Peyer's patch (tissue), 4 donors: ENCODE data around the gene CNFN. TPM values are rescaled to one million over a fixed set of nuclear protein-coding genes. Genes with fewer than 3 reads are reported as not detected.

Experiments
- DNase-seq, 3 donors: peaks; one replicate each; pipeline ENCODE4 v3.0.0-alpha.2; 2017 to 2019
- H3K27ac ChIP-seq, 4 donors: fragments of 200-600 bp; sonication (generic); one replicate each; pipeline ENCODE4 v1.5.1; 2016 to 2019
- H3K27me3 ChIP-seq, 2 donors: fragments of 200-600 bp; sonication (generic); one replicate each; pipeline ENCODE4 v1.5.1; 2019
- H3K36me3 ChIP-seq, 3 donors: fragments of 200-600 bp; sonication (generic); one replicate each; pipeline ENCODE4 v1.5.1; 2016 to 2019
- H3K4me1 ChIP-seq, 4 donors: fragments of 200-600 bp; sonication (generic); one replicate each; pipeline ENCODE4 v1.5.1; 2016 to 2019
- H3K4me3 ChIP-seq, 4 donors: fragments of 200-600 bp; sonication (generic); 1 replicate in 3 of 4; 2 replicates in 1 of 4; pipeline ENCODE4 v1.5.1; 2016 to 2019; ENCODE audit warnings: mild to moderate bottlenecking in 1 of 4
- H3K9me3 ChIP-seq, 4 donors: fragments of 200-600 bp; sonication (generic); one replicate each; pipeline ENCODE4 v1.5.1; 2016 to 2019; ENCODE audit warnings: mild to moderate bottlenecking in 1 of 4
- CTCF ChIP-seq, 6 experiments: fragments of 450-650 bp in 4 of 6; fragments of 200-600 bp in 2 of 6; sonication (generic) in 1 of 6; IDR thresholded peaks; one replicate each; pipeline ENCODE4 v1.5.1; 2017 to 2019; ENCODE audit warnings: antibody characterized with exemption in 6 of 6, mild to moderate bottlenecking in 3 of 6, moderate library complexity in 1 of 6
- POLR2A ChIP-seq, 2 donors: fragments of 450-650 bp; IDR thresholded peaks; one replicate each; pipeline ENCODE4 v1.5.1; 2017; ENCODE audit warnings: antibody characterized with exemption in 2 of 2, mild to moderate bottlenecking in 2 of 2, moderate library complexity in 2 of 2
- total RNA-seq, 4 donors: library from RNA; depleted of rRNA; stranded (reverse); fragments of >200 nt; gene quantifications; one replicate each; pipeline ENCODE4 v1.1.0, GENCODE V29; 2016

CNFN gene
- total RNA-seq, 4 donors from 2014 or later, result 3.8 TPM; not detected in 3

- no peak overlapping the region for H3K27ac ChIP-seq
- DNase-seq, result no peak
These were observed 19.4 kb downstream of the CNFN start for GRCh38 chr19:42370626-42371175.

GRCh38 chr19:42370068-42370520 is 20.0 kb downstream of the CNFN start:
- no peak for TF ChIP-seq CTCF (IDR thresholded peaks at IDR 0.05)
- H3K27ac ChIP-seq, result no peak overlapping the region
- no peak for DNase-seq
- H3K4me1 ChIP-seq, result no peaks in the 10 kb centered on the region
- H3K27me3 ChIP-seq, result no peaks in the 10 kb centered on the region
- no peaks in the 10 kb centered on the region for H3K9me3 ChIP-seq
- no peak overlapping the region for H3K4me3 ChIP-seq
- peaks cover 0 to 3% (median 0%) of the 10 kb centered on the region in 3 donors for H3K36me3 ChIP-seq

More at GRCh38 chr19:42370626-42371175, 19.4 kb downstream of the CNFN start:
- no peak overlapping the region for H3K4me3 ChIP-seq
- no peaks in the 10 kb centered on the region for H3K9me3 ChIP-seq
- peaks cover 0 to 6% (median 0%) of the 10 kb centered on the region in 3 donors for H3K36me3 ChIP-seq
- TF ChIP-seq CTCF (IDR thresholded peaks at IDR 0.05) (no peak), POLR2A (IDR thresholded peaks at IDR 0.05) (no peak)
- no peaks in the 10 kb centered on the region for H3K27me3 ChIP-seq
- H3K4me1 ChIP-seq, result no peaks in the 10 kb centered on the region

GRCh38 chr19:42369433-42370067 is 20.5 kb downstream of the CNFN start:
- TF ChIP-seq POLR2A (IDR thresholded peaks at IDR 0.05), result no peak
- DNase-seq, result no peak
- Histone ChIP-seq H3K4me1 (peaks cover 0 to 5% (median 0%) of the 10 kb centered on the region in 4 donors), H3K4me3 (no peak overlapping the region), H3K9me3 (no peaks in the 10 kb centered on the region), H3K27ac (no peak overlapping the region), H3K36me3 (peaks cover 0 to 3% (median 0%) of the 10 kb centered on the region in 3 donors), H3K27me3 (no peaks in the 10 kb centered on the region)

GRCh38 chr19:42368765-42369164 is 21.3 kb downstream of the CNFN start:
- Histone ChIP-seq H3K27me3 (no peaks in the 10 kb centered on the region), H3K27ac (no peak overlapping the region), H3K36me3 (peaks cover 0 to 3% (median 0%) of the 10 kb centered on the region in 3 donors), H3K4me3 (no peak overlapping the region), H3K9me3 (no peaks in the 10 kb centered on the region), H3K4me1 (peaks cover 0 to 11% (median 3%) of the 10 kb centered on the region in 4 donors)
- DNase-seq, result no peak
- no peak for TF ChIP-seq CTCF (IDR thresholded peaks at IDR 0.05)
- no peak for TF ChIP-seq POLR2A (IDR thresholded peaks at IDR 0.05)

GRCh38 chr19:42368360-42368759 is 21.7 kb downstream of the CNFN start:
- Histone ChIP-seq H3K27me3 (no peaks in the 10 kb centered on the region), H3K4me1 (peaks cover 0 to 11% (median 3%) of the 10 kb centered on the region in 4 donors), H3K27ac (no peak overlapping the region), H3K36me3 (peaks cover 0 to 3% (median 0%) of the 10 kb centered on the region in 3 donors), H3K9me3 (no peaks in the 10 kb centered on the region), H3K4me3 (no peak overlapping the region)
- no peak for TF ChIP-seq CTCF (IDR thresholded peaks at IDR 0.05)
- no peak for TF ChIP-seq POLR2A (IDR thresholded peaks at IDR 0.05)
- no peak for DNase-seq

- no peak overlapping the region for H3K27ac ChIP-seq
- H3K36me3 ChIP-seq, result peaks cover 0 to 7% (median 0%) of the 10 kb centered on the region in 3 donors
- no peaks in the 10 kb centered on the region for H3K9me3 ChIP-seq
- H3K4me1 ChIP-seq, result peaks cover 0 to 11% (median 3%) of the 10 kb centered on the region in 4 donors
- H3K4me3 ChIP-seq, result no peak overlapping the region
- no peak for DNase-seq
- TF ChIP-seq POLR2A (IDR thresholded peaks at IDR 0.05) (no peak), CTCF (IDR thresholded peaks at IDR 0.05) (no peak)
- H3K27me3 ChIP-seq, result no peaks in the 10 kb centered on the region
These were observed 22.2 kb downstream of the CNFN start for GRCh38 chr19:42367929-42368328.
